H4 (cell line): ENCODE data around the gene DIAPH1. TPM values are rescaled to one million over a fixed set of nuclear protein-coding genes. Genes with fewer than 3 reads are reported as not detected.

ENCODE experiments used
- DNase-seq: peaks from one replicate; pipeline ENCODE4 v3.0.0-alpha.2; 2015; ENCODE audit warnings: low spot score
- total RNA-seq: library from RNA; depleted of rRNA; stranded (reverse); fragments of >200 nt; shearing (Covaris generic); gene quantifications from 2 replicates; pipeline ENCODE4 v1.2.3, GENCODE V29; 2014

DIAPH1 gene
- total RNA-seq, 1 experiment from 2014 or later, result 24.3 TPM

DNA sequence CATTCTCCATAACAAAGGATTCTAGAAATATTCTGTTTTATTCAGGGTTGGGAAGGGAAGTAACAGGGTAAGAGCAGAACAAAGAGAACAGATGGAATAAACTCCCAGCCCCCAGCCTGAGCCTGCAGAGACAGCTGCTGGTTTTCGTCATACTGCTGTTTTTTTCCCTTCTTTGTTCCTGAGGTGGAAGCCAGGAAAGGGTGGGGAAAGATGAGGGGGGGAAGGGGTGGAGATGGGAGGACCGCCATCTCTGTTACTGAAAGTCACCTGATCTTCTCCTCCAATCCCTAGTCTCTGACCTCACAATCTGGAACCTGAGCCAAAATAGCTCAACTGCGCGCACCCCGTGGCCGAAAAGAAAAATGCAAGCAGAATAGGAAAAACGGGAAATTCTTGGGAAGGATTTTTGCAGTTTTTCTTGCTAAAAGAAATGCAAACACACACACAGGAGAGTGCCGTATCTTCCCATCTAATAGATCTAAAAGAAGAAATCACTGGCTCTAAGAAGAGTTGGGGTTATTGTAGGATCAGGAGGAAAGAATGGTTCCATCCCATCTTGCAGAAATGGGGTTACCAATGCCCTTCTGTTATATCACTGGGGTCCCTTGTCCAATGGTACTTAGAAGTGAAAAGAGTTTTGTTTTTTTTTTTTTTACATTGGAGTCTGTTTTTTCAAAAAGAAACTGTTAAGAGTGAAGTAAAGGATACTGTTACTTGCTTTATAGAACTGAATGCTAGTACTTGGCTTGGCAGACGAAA lies 57.9 kb downstream of the DIAPH1 start:
- peak; percentile 97 for DNase-seq

DNA sequence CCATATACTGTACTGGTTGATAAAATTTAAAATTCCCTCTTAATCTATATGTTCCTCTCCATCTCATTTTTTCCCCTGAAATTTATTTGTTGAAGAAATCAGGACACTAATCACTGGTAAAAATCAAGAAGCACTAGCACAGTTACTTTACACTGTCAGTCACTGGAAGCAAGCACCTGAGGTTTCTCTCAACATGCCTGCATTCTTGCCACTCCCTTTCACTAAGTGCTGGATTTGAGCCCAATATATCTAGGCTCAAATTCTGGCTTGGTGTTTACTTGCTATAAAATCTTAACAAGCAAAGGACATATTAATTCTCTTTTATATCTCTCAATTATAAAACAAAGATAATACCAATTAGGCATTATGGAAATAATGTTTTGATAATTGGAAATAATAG lies 58.6 kb downstream of the DIAPH1 start:
- peak; percentile 54 for DNase-seq

DNA sequence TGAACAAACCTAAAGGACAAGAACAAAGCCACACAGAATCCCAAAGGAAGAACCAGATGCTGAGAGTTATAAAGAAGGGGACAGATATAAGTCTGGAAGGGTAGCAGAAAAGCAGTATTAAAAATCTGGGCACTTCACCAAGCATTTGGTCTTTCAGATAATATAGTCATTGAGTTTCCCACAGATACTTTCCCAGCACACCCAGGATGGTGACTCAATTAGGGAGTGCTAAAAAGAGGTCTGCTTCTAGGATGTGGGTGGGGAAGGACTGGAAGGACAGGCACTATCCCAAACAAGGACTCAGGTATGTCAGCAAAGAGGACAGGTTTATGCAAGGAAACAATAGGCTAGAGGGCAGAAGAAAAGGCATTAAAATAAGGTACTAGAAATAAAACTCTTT lies 59.3 kb downstream of the DIAPH1 start:
- DNase-seq, result no peak

DNA sequence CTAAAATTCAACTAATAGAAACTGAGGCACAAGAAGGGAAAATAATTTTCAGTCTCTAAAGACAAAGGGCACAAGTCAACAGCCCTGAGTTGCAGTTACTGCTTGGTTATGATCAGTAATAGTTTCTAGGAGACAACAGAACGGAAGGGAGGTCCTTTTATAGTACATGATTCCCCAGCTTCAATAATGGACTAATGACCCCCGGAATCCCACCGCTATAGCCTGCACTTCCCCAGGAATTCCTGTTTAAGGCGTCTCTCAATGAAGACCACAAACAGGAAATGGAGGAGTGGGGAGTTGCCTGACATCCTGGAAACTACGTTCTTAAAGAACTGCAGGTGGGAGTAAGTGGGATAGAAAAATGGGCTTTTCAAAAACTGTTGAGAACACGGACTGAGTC lies 60.6 kb downstream of the DIAPH1 start:
- no peak for DNase-seq

DNA sequence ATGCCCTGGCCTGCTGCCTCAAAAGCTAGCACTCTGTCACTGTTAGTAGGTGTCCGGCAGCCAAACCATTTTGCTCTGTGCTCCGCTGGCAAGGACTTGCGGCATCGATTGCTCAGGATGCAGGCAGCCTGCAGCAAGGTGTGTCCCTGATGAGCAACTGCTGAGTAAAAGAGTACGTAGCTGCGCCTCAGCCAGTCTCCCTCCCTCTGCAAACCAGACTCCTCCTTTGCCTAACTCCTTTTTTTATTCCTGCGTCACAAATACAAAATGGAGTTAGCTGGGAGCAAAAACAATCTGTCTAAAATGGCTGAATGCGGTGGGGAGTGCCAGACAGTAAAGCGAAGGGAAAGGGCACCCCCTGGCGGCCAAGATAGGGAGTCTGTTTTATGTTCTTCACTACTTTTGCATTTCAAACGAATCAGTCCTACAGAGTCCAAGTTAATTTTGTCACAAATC lies 61.1 kb downstream of the DIAPH1 start:
- DNase-seq, result peak; percentile 99

DNA sequence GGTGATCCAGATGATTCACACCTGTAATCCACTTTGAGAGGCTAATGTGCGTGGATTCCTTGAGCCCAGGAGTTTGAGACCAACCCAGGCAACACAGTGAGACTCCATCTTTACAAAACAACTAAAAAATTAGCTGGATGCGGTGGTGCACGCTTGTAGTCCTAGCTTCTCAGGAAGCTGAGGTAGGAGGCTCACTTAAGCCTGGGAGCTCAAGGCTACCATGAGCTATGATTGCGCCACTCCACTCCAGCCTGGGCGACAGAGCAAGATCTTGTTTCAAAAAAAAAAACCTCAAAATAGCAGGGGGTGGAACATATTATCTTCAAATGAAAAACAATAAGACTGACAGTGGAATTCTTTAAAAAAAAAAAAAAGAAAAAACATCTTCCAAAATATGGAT lies 70.9 kb downstream of the DIAPH1 start:
- no peak for DNase-seq

DNA sequence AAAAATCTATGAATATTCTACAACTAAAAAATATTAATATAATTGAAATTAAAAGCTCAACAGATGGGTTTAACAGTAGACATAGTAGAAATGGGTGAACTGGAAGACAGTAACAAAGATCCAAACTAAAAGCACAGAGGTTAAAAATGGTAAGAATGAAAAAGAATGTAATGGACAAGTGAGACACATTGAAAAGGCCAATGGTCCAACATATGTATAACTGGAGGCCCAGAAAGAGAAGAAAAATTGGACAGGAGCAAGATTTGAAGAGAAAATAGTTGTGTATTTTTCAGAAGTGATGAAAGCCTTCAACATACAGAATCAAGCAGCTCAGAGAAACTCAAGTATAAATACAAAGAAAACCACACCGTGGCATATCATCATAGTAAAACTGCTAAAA lies 71.3 kb downstream of the DIAPH1 start:
- no peak for DNase-seq

DNA sequence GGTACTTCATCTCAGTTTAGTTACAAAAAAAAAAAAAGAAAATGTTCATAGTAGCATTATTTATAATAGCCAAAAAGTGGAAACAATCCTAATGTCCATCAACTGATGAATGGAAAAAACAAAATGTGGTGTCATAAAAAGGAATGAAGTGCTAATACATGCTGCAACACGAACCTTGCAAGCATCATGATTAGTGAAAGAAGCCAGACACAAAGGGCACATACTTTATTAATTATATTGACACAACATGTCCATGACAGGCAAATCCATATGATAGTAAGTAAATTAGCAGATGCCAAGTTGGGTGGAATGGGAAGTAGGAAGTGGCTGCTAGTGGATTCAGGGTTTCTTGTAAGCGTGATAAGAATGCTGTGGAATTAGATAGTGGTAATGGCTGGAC lies 75.7 kb downstream of the DIAPH1 start:
- no peak for DNase-seq

DNA sequence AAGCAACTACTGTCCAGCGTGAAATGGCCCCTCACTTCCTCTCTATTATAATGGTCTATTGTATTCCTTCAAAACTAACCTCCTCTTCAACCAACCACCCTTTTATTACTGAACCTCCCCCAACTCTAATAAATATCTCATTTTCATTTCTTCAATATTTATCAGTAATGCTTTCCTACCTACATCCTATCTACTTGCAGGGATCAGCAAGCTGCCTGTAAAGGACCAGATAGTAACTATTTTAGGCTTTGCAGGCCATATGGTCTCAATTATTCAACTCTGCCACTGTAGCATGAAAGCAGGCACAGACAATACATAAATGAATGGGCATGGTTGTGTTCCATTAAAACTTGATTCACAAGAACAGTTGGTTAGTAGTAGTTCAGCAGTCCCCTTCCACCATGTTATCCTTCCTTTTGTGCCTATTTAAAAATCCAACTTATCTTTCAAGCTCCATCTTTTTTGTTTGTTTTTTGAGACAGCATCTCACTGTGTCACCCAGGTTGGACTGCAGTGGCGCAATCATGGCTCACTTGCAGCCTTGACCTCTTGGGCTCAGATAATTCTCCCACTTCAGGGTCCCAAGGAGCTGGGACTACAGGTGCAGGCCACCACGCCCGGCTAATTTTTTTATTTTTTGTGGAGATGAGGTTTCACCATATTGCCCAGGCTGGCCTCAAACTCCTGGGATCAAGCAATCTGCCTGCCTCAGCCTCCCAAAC lies 84.1 kb downstream of the DIAPH1 start:
- no peak for DNase-seq

DNA sequence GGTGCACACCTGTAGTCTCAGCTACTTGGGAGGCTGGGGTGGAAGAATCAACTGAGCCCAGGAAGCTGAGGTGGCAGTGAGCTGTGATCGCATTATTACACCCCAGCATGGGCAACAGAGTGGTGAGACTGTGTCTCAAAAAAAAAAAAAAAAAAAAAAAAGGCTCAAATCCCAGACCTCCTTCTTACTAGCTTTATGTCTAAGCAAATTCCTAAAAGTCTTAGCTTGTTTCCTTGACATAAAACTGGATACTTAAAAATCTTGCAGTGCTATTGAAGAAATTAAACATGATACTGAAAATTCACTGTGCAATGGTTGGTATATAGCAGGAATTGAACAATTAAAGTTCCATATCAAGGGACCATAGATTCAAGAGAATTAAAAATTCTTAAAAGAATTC lies 84.9 kb downstream of the DIAPH1 start:
- no peak for DNase-seq

DNA sequence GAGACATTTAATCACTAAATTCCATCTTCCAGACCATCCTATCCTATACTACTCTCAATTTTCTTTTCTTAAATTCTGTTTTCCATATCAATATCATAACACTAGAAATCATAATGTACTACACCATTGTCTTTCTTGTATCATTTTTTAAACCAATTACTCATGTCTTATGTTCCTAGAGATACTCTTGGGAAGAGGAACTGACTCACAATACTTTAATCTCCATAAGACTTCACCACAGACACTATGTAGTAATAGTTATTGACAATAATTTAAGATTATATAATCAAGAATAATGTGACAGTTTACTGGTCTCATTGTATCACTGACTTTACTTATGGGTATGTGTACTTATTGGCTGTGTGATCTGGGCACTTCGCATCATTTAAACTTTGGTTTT lies 86.1 kb downstream of the DIAPH1 start:
- no peak for DNase-seq

DNA sequence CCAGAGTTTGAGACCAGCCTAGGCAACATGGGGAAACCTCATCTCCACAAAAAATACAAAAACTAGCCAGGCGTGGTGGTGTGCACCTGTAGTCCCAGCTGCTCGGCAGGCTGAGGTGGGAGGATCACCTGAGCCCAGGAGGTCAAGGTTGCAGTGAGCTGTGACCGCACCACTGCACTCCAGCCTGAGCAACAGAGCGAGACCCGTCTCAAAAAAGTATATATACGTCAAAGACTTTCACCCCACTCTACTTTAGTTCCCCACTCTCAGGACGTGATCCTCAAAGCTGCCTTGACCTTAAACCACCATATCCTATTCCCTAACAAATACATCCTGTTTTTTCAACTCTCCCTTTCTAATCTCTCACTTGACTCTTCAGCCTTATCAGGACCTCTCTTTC lies 88.9 kb downstream of the DIAPH1 start:
- no peak for DNase-seq

DNA sequence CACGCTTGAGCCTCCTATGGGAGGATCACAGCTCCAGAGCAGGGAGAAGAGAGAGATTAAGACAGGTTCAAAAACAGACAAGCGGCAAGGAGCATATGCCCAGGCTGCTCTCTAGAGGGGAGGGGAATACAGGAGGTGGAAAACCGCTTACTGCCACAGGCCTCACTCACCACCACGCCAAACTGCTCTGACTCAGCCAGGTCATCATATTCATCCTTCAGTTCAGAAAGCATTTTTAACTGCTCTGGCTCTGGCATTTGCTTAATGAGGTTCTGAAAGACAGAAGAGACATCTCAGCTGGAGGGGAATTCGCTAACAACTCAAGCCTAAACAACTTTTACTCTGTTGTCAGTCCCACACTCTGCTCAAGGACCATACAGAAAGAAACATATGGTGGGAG lies 89.8 kb downstream of the DIAPH1 start:
- DNase-seq, result no peak

DNA sequence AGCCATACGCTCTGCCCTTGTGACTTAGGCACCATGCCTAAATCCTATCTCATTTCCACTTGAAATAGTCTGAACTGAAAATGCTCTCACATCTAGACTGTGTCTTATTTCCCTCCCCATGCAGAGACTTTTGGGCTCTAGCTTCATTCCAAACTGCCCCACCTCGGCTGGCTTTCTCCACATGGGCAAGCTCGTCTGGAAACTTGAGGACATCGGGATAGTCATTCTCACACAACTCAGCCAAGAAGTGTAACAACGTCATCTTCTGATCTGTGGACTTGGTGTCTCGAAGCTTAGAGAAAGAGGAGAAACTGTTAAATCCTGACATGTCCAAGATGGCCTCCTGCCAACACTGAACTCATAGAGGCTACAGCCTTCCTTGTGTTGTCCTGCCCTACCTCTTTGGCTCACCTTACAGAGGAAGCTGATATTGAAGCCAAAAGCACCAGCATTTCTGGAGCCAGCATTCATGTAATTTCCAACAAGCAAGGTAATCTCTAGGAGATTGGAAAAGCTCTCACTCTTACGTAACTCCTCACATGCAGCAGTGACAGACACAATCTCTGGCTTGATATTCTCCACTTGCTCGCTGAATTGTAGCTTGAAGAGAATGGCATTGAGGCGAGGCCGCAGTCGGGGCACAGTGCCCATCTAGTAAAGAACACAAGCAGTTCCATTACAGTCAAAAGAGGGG lies 90.4 kb downstream of the DIAPH1 start:
- DNase-seq, result no peak

DNA sequence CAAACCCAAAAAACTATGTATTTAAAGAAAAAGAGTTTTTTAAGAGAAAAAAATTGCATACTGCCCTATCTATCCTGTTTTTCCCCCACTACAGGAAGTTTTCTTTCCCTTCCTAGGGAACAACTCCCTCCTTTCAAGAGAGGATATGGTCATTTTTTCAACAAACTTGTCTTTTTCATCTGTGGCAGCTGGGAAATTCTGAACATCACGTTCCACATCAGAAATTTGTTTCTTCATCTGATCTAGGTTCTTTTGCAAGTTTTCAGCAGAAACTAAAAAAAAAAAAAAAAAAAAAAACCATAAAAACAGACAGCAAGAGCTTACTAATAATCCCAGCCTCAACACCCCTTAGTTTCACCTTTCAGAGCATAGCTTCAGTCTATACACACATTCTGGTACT lies 91.4 kb downstream of the DIAPH1 start:
- no peak for DNase-seq

DNA sequence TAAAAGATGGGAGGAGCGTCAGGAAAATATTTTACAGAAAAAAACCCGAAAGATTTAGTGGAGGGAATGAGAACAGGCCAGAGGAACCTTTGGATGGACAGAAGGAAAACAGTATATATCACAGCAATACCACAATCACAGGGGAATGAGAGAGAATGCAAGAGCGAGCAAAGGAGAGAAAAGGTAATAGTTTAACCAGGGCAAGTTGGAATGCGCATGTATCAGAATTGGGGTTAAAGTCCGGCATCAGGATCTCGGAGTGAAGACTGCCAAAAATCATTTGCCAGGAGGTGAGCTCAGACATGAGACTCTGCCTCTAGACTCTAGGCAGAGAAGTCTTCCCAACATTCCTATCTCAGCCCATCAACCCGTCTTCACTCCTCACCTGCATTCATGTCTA lies 93.1 kb downstream of the DIAPH1 start:
- DNase-seq, result no peak

DNA sequence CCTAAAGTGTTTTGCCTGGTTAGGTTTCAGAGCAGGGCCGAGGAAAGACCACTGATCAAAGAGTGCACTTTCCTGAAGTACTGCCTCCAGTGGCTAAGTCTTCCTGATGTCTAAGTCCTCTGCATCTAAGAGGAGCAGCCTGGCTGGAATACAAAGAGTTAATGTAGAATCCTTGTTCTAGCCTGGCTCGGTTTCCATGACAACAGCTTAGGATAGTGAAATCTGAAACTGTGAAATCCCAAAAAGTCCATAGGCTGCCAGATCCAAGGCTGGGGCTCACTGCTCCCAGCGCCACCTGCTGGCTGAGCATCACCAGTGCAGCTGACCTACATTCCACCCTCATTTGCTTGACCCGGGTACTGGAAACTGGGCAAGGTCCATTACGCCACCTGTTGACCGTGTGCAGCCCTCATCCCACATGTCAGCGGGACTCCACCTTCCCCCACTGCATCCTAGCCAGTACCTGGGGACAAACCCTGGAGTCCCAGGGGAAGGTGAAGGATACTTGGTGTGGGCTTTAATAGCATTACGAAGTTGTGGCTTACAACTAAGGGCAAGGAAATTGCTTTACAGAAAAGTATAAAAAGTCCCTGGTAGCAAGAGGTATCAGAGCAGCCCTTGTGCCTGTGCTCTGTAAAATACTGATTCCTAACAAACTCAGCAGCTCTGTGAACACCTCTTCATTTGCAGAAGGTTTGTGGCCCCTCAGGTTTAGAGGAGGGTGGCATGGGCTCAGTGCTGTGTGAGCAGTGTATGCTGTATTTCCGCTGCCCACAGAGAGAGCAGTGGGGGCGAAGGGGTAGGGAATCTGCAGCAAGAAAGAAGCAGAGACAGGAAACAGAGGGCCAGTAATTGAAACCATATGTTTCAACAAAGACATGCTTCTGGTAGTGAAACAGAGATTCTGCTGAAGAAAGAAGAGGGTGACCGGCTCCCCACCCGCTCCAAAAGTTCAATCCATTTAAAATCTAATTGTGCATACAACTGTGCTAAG lies 93.9 kb downstream of the DIAPH1 start:
- peak; percentile 97 for DNase-seq

DNA sequence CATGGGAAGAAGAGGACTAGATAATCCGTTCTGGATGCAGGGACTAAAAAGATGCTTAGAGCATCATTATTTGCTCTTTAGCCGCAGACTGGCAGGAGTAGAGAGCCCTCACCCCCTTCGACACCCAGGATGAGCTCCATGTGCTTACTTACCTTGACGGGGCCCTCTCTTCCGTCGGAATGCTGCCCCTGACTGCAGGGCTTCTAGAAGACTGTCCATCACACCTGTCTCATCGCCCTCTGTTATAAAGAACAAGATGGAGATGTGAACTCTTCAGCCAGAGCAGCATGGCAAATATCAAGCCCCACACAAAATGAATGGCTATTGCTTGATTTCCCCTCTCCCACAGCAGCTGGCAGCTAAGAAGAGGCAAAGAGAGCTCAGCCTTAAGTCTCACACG lies 94.8 kb downstream of the DIAPH1 start:
- no peak for DNase-seq

DNA sequence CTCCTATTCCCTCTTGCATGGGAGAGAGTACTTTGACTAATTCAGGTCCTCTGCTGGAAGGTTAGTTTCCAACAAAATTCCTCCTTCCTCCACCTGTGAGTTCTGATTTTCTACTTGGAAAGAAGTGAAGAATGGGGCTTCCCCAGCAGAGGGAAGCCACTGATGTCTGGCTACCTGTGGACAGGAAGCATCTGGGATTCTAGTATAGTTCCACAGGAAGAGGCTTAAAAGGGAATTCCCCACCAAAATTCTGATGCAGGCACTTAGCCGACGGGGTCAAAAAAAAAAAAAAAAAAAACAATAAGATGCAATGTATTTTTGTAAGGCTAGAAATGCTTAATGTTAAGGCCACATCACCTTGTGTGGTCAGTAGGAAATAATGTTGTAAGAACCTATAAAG lies 96.5 kb downstream of the DIAPH1 start:
- no peak for DNase-seq

DNA sequence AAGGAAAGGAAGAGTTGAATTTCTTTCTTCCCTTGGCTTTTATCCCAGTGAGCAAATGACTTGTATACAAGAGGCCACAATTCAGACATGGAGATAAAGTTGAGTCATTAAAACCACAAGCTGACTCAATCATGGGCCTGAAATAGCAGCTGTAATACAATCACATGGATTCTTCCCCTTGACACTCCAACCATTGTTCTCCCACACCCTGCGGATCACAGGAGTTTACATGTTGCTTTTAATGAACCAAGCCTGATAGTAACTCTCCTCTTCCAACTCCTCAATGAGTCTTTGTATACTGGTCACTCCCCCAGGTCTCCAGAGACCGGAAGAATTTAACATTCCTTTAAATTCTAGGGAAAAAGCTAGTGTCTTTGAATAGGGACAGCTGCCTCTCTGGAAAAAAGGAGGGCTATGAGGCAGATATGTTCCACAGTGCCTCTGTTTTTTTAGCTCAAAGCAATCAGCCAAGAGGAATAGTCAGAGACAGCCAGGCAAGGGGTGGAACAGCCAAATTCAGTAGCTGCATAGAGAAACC lies 97.5 kb downstream of the DIAPH1 start:
- peak; percentile 99 for DNase-seq
